Ishikawa (cell line): ENCODE results near the gene LRRN3.

Experiments
- CREB1 ChIP-seq: IDR thresholded peaks from 2 replicates; pipeline ENCODE4 v1.6.1; 2012; ENCODE audit warnings: low read depth
- RAD21 ChIP-seq: IDR thresholded peaks from 2 replicates; pipeline ENCODE4 v1.6.1; 2012; ENCODE audit warnings: low read depth
- REST ChIP-seq: IDR thresholded peaks from 2 replicates; pipeline ENCODE4 v1.6.1; 2012; ENCODE audit warnings: low read depth, mild to moderate bottlenecking
- USF1 ChIP-seq: IDR thresholded peaks from 2 replicates; pipeline ENCODE4 v1.6.1; 2012

- TF ChIP-seq REST (no peak), RAD21 (no peak), USF1 (no peak), CREB1 (no peak)
Observed at GRCh38 chr7:111085356-111085755, 5.6 kb upstream of the LRRN3 start.
